Esophagus (tissue), 2 donors: ENCODE results near the gene MOB3A. TPM values are rescaled to one million over a fixed set of nuclear protein-coding genes. Genes with fewer than 3 reads are reported as not detected.

Experiments used
- H3K27ac ChIP-seq, 2 donors: one replicate each; pipeline ENCODE4 v1.5.1; 2013; ENCODE audit warnings: low read depth in 2 of 2, mild to moderate bottlenecking in 2 of 2, inconsistent platforms in 1 of 2, low read length in 1 of 2, moderate library complexity in 1 of 2
- H3K27me3 ChIP-seq, 2 donors: one replicate each; pipeline ENCODE4 v1.6.1; 2013; ENCODE audit warnings: low read length in 2 of 2, control low read depth in 1 of 2, mild to moderate bottlenecking in 1 of 2; ENCODE audit not compliant: insufficient read depth in 2 of 2, control insufficient read depth in 1 of 2
- H3K36me3 ChIP-seq, 2 donors: one replicate each; pipeline ENCODE4 v1.6.1; 2013; ENCODE audit warnings: low read length in 1 of 2; ENCODE audit not compliant: control insufficient read depth in 2 of 2, insufficient read depth in 2 of 2
- H3K4me1 ChIP-seq, 2 donors: one replicate each; pipeline ENCODE4 v1.6.1; 2013; ENCODE audit warnings: low read length in 1 of 2; ENCODE audit not compliant: control insufficient read depth in 2 of 2, insufficient read depth in 2 of 2
- H3K4me3 ChIP-seq, 2 donors: one replicate each; pipeline ENCODE4 v1.5.1; 2013; ENCODE audit warnings: low read length in 2 of 2, mild to moderate bottlenecking in 2 of 2, low read depth in 1 of 2, moderate library complexity in 1 of 2
- H3K9me3 ChIP-seq, 2 donors: one replicate each; pipeline ENCODE4 v1.6.1; 2013; ENCODE audit warnings: mild to moderate bottlenecking in 2 of 2, low read depth in 1 of 2, low read length in 1 of 2, moderate library complexity in 1 of 2; ENCODE audit not compliant: control insufficient read depth in 2 of 2, insufficient read depth in 1 of 2
- WGBS, 2 donors: extraction: QIAGEN DNeasy Blood & Tissue Kit; methylation state at CpG; one replicate each; pipeline ENCODE4 v1.1.7; 2013; 5-methylcytosine and 5-hydroxymethylcytosine counted together
- polyA plus RNA-seq, 2 donors: library from polyadenylated mRNA; stranded (reverse); fragments of 200-250 nt; gene quantifications; one replicate each; pipeline ENCODE4 v1.2.3, GENCODE V29; 2013
- donor health status: healthy with polysubstance abuse.
- donor health status: Bipolar disorder and iron deficiency.

MOB3A gene
- polyA plus RNA-seq, 2 donors: 11.0 to 12.4 TPM

- Histone ChIP-seq H3K4me3 (peak overlapping the region in 1 of 2 donors; percentile 16), H3K27me3 (no peaks in the 10 kb centered on the region), H3K27ac (peak overlapping the region; percentile 93 to 100), H3K4me1 (peaks cover 24 to 66% of the 10 kb centered on the region in 2 donors), H3K9me3 (peaks cover 0 to 3% of the 10 kb centered on the region in 2 donors), H3K36me3 (no peaks in the 10 kb centered on the region)
- WGBS, 2 donors: 15 to 16% methylated on average over 17 to 22 of the region's 22 CpGs
Measured at GRCh38 chr19:2055931-2056836, 39.9 kb downstream of the MOB3A start.

DNA sequence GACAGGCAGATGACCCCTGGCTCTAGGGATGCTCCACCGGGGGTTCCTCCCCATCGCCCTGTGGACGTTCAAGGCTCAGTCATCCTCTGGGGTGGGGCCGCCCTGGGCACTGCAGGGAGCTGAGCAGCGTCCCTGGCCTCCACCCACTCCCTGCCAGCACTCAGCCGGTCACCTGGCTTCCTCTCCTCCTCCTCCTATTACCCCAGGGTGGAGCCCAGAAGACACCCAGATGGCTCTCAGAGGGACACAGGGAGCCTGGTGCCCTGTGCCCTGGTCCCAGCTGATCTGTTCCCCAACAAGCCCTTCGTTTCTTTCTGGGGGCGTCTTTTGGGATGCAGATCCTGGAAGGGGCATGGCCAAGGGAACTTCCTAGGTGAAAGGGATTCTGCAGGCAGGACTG, 41.4 kb downstream of the MOB3A start:
- Histone ChIP-seq H3K36me3 (no peaks in the 10 kb centered on the region), H3K9me3 (peaks cover 0 to 3% of the 10 kb centered on the region in 2 donors), H3K27ac (peak overlapping the region; percentile 10 to 85), H3K27me3 (no peaks in the 10 kb centered on the region), H3K4me3 (no peak overlapping the region), H3K4me1 (peaks cover 24 to 57% of the 10 kb centered on the region in 2 donors)
- WGBS, 2 donors: 40 to 50% methylated on average over 8 of the region's 8 CpGs

DNA sequence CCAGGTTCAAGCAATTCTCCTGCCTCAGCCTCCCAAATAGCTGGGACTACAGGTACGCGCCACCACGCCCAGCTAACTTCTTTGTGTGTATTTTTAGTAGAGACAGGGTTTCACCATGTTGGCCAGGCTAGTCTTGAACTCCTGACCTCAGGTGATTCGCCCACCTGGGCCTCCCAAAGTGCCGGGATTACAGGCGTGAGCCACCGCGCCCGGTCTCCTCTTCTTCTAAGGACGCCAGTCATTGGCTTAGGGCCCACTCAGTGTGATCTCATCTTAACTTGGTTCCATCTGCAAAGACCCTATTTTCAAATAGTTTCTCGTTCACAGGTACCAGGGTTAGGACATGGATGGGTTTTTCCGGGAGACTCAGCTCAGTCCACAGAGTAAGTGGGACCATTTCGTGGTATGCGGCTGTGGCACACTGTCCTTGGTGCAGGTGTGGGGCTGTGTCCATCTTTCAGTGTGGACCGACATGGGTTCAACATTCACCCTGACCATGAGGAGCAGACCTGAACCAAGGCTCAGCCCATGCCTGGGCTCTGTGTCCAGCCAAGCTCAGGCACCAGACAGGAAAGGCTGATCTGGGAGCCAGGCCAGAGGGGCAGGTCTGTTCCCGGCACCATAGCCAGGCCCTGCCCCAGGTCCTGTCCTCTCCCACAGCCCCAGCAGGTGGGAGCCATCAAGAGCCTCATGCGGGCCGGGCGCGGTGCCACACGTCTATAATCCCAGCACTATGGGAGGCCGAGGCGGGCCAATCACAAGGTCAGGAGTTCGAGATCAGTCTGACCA, 42.3 kb downstream of the MOB3A start:
- Histone ChIP-seq H3K4me3 (no peak overlapping the region), H3K36me3 (peaks cover 0 to 7% of the 10 kb centered on the region in 2 donors), H3K27me3 (no peaks in the 10 kb centered on the region), H3K9me3 (peaks cover 0 to 3% of the 10 kb centered on the region in 2 donors), H3K27ac (peak overlapping the region; percentile 9 to 65), H3K4me1 (peaks cover 26 to 53% of the 10 kb centered on the region in 2 donors)
- 61 to 62% methylated on average over 24 of the region's 24 CpGs for WGBS, 2 donors

DNA sequence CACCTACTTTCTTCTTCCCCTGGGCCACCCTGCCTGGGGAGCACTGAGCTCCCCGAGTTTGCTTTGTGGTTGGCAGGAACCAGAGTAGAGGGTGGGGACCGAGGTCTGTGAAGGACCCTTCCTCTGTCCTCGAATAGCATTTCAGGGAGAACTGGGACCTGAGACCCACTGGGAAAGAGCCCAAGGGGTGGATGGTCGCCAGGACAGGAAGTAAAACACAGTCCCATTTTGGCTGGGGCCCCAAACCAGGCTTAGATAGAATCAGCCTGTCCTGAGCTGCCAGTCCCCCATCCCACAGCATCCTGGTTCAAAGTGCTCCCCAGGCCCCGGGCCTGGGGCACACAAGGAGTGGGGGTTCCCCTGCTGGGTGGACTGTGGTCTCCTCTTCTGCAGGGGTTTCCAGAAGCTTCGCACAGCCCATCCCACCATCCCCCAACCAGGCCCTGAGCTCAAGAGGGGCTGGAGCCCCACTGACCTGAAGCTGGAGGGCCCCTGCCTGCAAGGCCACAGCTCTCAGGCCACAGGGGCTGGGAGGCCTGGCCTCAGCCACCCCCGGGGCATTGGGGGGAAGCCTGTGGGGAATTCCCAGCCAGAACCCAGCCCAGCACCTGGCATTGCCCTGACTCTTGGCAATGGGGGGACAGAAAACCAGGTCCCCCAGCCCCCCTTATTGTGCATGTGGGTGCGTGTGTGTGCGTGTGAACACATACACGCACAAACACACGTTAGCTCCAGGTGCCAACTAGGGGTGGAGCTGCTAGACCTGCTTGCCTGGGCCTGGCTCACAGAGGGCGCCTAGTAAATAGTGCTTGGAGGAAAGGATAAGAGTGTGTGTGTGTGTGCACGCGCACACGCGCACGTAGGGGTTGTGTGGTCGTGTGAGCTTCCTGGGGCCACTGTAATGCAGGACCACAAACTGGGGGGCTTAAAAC, 44.1 kb downstream of the MOB3A start:
- H3K9me3 ChIP-seq: peaks cover 0 to 3% of the 10 kb centered on the region in 2 donors
- peaks cover 31 to 56% of the 10 kb centered on the region in 2 donors for H3K4me1 ChIP-seq
- peak overlapping the region; percentile 96 to 98 for H3K27ac ChIP-seq
- no peaks in the 10 kb centered on the region for H3K27me3 ChIP-seq
- peaks cover 0 to 18% of the 10 kb centered on the region in 2 donors for H3K36me3 ChIP-seq
- WGBS, 2 donors: 24 to 27% methylated on average over 18 of the region's 18 CpGs
- H3K4me3 ChIP-seq: peak overlapping the region in 1 of 2 donors; percentile 88

DNA sequence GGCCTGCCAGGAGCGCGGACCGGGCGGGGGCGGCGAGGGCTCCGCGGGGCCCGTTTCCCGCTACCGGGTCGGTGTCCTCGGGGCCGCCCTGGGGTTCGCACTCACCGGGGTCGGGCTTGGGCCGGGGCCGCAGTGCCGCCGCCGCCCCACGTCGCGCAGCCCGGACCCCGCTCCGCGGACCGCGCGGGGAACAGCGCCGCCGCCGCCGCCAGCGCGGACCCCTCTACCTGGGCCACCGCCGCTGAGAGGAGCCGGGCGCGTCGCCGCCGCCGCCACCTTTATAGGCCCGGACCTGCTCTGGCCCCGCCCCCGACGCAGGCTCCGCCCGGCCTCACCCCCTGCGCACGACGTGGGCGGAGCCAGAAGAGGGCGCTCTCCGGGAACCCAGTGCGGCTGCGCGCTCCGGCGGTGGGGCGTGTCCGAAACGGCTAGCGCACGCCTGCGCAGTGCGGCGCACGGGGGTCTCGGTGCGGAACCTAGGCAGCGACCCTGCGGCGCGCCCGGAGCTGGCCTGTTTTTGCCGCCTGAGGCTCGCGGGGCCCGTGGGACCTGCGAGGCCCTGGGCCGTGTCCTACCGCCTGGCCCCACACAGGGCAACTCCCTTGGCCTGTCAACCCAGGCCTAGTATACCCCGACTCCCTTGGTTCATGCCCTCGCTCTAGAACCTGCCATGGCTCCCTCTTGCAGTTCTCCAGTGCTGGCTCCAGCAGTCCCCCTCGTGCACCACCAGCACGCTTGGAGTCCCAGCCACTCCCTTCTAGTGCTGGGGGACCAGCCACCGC, 44.9 kb downstream of the MOB3A start, which contains the start of gene MKNK2:
Gene MKNK2, minus strand, starts transcription at position 254 of the 782 bp plus-strand sequence. CDS start 393 bp downstream, outside the sequence.
- peak within 1 kb of the TSS; percentile 98 for H3K27ac ChIP-seq
- H3K27me3 ChIP-seq: no peaks in the 10 kb centered on the region
- peaks cover 0 to 3% of the 10 kb centered on the region in 2 donors for H3K9me3 ChIP-seq
- H3K36me3 ChIP-seq: peaks cover 0 to 26% of the 10 kb centered on the region in 2 donors
- 2% methylated on average over 58 to 93 of the region's 93 CpGs for WGBS, 2 donors
- H3K4me3 ChIP-seq: peak within 1 kb of the TSS; percentile 74 to 88
- H3K4me1 ChIP-seq: peaks cover 32 to 60% of the 10 kb centered on the region in 2 donors

DNA sequence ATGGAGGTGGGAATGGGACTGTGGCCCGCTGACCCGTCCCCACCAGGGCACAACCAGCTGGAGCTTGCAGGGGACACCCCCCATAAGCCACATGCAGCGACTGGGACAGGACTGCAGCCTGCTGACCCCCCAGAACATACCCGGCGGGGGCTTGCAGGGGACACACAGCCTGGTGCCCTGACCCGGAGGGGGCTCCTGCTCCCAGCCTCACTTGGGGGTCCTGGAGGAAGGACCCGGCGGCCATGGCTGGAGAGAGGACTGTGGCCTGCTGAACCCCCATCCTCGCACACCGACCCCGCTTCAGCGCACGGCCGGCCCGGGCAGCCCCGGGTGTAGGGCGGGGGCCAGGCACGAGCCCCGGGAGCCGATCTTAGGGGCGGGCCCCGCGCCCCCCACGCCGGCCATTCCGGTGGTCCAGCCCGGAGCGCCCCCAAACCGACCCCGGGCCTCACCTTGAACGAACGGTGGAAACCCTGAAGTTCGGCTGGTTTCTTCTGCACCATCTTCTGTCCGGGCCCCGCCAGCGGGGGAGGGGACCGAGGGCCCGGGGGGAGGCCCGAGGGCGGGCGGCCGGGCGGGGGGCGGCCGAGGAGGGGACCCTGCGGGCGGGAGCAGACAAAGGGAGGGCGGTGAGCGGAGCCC, 45.7 kb downstream of the MOB3A start:
- Histone ChIP-seq H3K27me3 (no peaks in the 10 kb centered on the region), H3K36me3 (peaks cover 0 to 33% of the 10 kb centered on the region in 2 donors), H3K9me3 (peaks cover 0 to 3% of the 10 kb centered on the region in 2 donors), H3K4me1 (peaks cover 37 to 58% of the 10 kb centered on the region in 2 donors), H3K4me3 (peak overlapping the region; percentile 74 to 88), H3K27ac (peak overlapping the region; percentile 98)
- 1% methylated on average over 41 to 49 of the region's 49 CpGs for WGBS, 2 donors

DNA sequence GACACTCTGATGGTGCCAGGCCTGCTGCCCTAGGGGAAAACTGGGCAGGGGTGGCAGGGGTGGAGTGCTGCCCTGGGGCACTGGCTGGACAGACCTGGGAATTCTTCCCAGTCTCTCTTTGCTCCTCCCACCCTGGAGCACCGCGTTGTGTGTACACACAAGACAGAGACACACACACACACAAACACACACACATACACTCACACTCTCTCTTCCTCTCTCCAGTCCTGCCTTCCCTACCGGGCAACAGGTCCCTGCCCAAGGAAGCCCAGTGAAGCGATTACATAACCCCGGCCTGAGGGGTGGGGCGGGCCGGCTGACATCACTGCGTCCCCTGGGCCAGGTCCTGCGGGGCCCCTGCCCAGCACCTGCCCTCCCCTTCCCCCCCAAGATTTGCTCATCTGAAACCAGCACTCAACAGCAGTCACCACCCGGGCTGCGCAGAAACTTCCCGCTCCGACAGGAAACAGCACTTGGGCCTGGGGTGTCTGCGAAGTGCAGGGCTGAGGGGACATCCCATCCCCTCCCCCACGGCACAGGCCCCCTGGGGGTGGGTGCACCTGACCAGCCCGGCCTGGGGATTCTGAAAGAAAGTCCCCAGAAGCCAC, 46.3 kb downstream of the MOB3A start:
- 1% methylated on average over 16 of the region's 16 CpGs for WGBS, 2 donors
- Histone ChIP-seq H3K9me3 (peaks cover 0 to 3% of the 10 kb centered on the region in 2 donors), H3K36me3 (peaks cover 3 to 35% of the 10 kb centered on the region in 2 donors), H3K4me1 (peaks cover 36 to 61% of the 10 kb centered on the region in 2 donors), H3K4me3 (peak overlapping the region; percentile 74 to 88), H3K27ac (peak overlapping the region; percentile 98), H3K27me3 (no peaks in the 10 kb centered on the region)
